Osteoblast (primary cell): ENCODE measurements around the gene NCAM1. TPM values are rescaled to one million over a fixed set of nuclear protein-coding genes. Genes with fewer than 3 reads are reported as not detected.

Source experiments
- DNase-seq: peaks from one replicate; pipeline ENCODE4 v3.0.0; 2011; ENCODE audit warnings: low spot score, mixed read lengths; ENCODE audit not compliant: insufficient read length; ENCODE audit errors: missing footprints
- H2AFZ ChIP-seq: 2 replicates; pipeline ENCODE4 v1.6.0; 2011; ENCODE audit warnings: mild to moderate bottlenecking, low read length
- H3K27ac ChIP-seq: 2 replicates; pipeline ENCODE4 v1.5.1; 2011; ENCODE audit warnings: mild to moderate bottlenecking, low read depth, low read length, moderate library complexity
- H3K27me3 ChIP-seq: 2 replicates; pipeline ENCODE4 v1.6.0; 2012; ENCODE audit warnings: mild to moderate bottlenecking, control low read depth, inconsistent platforms, low read length, moderate library complexity; ENCODE audit not compliant: insufficient read depth
- H3K36me3 ChIP-seq: 2 replicates; pipeline ENCODE4 v1.5.1; 2011; ENCODE audit warnings: mild to moderate bottlenecking, low read length, control low read depth, moderate library complexity; ENCODE audit not compliant: insufficient read depth
- H3K4me1 ChIP-seq: 2 replicates; pipeline ENCODE4 v1.5.1; 2011; ENCODE audit warnings: mild to moderate bottlenecking, low read length, control low read depth, moderate library complexity; ENCODE audit not compliant: insufficient read depth
- H3K4me2 ChIP-seq: 2 replicates; pipeline ENCODE4 v1.6.0; 2011; ENCODE audit warnings: mild to moderate bottlenecking, low read length; ENCODE audit not compliant: insufficient read depth
- H3K4me3 ChIP-seq: fragments of 200-600 bp; sonication (generic); 3 replicates; pipeline ENCODE4 v1.5.1; 2012; ENCODE audit warnings: mild to moderate bottlenecking, low read length, inconsistent platforms; ENCODE audit not compliant: insufficient read depth
- H3K79me2 ChIP-seq: 2 replicates; pipeline ENCODE4 v1.6.0; 2012; ENCODE audit warnings: mild to moderate bottlenecking, low read length, control low read depth, inconsistent platforms; ENCODE audit not compliant: insufficient read depth
- H3K9me3 ChIP-seq: 2 replicates; pipeline ENCODE4 v1.5.1; 2011; ENCODE audit warnings: low read depth, low read length, control low read depth
- H4K20me1 ChIP-seq: 2 replicates; pipeline ENCODE4 v1.6.0; 2012; ENCODE audit warnings: mild to moderate bottlenecking, low read length, control low read depth; ENCODE audit not compliant: insufficient read depth
- total RNA-seq: library from RNA; depleted of rRNA; stranded (reverse); fragments of >200 nt; gene quantifications from 2 replicates; pipeline ENCODE4 v1.2.3, GENCODE V29; 2012
- TF ChIP-seq, protein P1 (sequence below): IDR thresholded peaks from 2 replicates; pipeline ENCODE4 v1.5.1; 2011; ENCODE audit warnings: mild to moderate bottlenecking, low read depth, low read length, moderate library complexity; ENCODE audit errors: extremely low read depth

Gene NCAM1
- total RNA-seq, 1 donor, result 2.2 TPM

DNA sequence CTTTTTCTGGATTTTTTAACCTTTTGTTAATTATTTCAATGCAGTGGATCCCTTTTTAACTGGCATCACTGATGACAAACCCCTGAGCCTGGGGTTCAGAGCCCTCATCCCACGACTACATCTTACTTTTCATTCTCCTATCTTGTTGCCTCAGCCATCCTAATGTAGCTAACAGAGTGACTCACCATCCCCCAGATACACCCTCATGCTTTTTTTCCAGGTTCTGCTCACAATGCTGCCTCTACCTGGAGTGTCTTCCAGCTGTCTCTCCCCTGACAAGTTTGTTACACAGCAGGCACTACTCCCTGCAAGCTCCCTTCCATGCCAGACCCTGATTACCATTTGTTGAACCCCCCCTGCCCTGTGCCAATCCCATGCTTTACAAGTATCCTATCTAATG lies 135.4 kb downstream of the NCAM1 start:
- H2AFZ ChIP-seq, result no peak overlapping the region
- no peak for DNase-seq
- no peaks in the 10 kb centered on the region for H3K36me3 ChIP-seq
- TF ChIP-seq, protein P1, sequence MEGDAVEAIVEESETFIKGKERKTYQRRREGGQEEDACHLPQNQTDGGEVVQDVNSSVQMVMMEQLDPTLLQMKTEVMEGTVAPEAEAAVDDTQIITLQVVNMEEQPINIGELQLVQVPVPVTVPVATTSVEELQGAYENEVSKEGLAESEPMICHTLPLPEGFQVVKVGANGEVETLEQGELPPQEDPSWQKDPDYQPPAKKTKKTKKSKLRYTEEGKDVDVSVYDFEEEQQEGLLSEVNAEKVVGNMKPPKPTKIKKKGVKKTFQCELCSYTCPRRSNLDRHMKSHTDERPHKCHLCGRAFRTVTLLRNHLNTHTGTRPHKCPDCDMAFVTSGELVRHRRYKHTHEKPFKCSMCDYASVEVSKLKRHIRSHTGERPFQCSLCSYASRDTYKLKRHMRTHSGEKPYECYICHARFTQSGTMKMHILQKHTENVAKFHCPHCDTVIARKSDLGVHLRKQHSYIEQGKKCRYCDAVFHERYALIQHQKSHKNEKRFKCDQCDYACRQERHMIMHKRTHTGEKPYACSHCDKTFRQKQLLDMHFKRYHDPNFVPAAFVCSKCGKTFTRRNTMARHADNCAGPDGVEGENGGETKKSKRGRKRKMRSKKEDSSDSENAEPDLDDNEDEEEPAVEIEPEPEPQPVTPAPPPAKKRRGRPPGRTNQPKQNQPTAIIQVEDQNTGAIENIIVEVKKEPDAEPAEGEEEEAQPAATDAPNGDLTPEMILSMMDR, result no peak
- H3K27me3 ChIP-seq, result no peaks in the 10 kb centered on the region
- no peak overlapping the region for H3K27ac ChIP-seq
- no peak overlapping the region for H3K4me3 ChIP-seq
- no peaks in the 10 kb centered on the region for H3K4me1 ChIP-seq
- no peaks in the 10 kb centered on the region for H4K20me1 ChIP-seq
- no peaks in the 10 kb centered on the region for H3K9me3 ChIP-seq
- H3K4me2 ChIP-seq, result no peak overlapping the region
- H3K79me2 ChIP-seq, result no peaks in the 10 kb centered on the region

DNA sequence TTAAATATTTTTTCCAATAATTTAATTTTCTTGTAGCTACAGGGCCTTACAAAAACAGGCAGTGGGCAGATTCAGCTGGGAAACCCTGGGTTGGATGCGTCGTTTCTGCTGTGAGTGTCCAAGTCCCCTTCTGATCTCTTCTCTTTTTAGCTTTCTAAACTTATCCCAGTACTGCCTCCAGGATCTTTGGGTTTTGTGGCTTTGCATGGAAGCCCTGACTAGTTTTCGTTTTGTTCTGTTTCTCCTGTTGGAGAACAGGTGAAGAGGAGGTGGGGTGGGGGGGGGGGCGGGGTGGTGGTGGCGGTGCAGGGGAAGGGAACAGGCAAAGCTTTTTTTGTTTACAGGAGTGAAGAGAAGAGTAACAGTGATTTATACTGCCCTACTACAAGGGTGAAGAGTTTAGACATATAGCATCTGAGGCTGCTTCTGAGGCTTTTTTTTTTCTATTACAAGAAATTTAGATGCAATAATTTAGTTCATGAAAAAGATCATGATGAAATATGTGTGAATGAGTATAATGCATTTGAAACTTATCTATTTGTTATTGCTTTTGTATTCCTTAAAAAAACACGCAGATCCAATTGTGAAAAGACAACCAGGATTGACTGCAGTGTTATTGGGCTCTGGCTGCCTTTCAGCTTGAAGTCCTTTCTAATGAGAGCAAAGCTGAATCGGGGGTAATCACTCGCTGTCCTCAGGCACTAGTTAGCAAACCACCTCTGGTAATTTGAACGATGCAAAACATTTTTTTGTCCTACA lies 142.9 kb downstream of the NCAM1 start:
- Histone ChIP-seq H3K9me3 (no peaks in the 10 kb centered on the region), H3K4me1 (no peaks in the 10 kb centered on the region), H3K36me3 (no peaks in the 10 kb centered on the region), H4K20me1 (no peaks in the 10 kb centered on the region), H3K27me3 (no peaks in the 10 kb centered on the region), H3K4me3 (no peak overlapping the region), H3K27ac (no peak overlapping the region), H2AFZ (no peak overlapping the region), H3K4me2 (no peak overlapping the region), H3K79me2 (no peaks in the 10 kb centered on the region)
- DNase-seq, result no peak
- TF ChIP-seq, protein P1, result no peak

DNA sequence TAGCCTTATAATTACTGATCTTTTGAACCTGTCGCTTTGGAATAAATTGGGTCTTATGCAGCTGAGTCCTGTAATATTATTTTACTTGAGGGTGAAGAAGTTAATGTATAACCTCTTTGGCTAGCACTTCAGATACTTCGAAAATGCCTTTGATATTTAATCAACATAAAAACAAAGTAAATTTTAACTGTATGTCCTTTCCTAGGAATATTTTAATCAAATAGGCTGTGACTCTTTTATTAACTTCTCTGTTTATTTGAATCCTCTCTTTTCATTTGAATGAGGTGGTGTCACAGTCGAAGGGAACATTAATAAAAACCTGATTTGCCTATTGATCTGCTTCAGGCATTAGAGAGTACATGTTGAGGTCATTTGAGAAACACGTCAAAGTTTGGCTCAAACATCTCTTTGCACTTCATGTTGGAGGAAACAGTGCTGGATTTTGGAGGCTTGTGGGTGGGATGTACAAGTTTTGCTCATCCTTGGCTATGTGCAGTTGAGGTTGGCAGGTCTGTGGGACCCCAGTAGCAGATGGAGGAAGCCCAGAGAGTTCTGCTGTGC lies 143.6 kb downstream of the NCAM1 start:
- no peaks in the 10 kb centered on the region for H3K79me2 ChIP-seq
- no peaks in the 10 kb centered on the region for H3K36me3 ChIP-seq
- H3K4me1 ChIP-seq, result no peaks in the 10 kb centered on the region
- no peaks in the 10 kb centered on the region for H3K27me3 ChIP-seq
- no peak for DNase-seq
- TF ChIP-seq, protein P1, result no peak
- no peak overlapping the region for H3K27ac ChIP-seq
- no peaks in the 10 kb centered on the region for H3K9me3 ChIP-seq
- no peak overlapping the region for H3K4me3 ChIP-seq
- H3K4me2 ChIP-seq, result no peak overlapping the region
- no peak overlapping the region for H2AFZ ChIP-seq
- H4K20me1 ChIP-seq, result no peaks in the 10 kb centered on the region

DNA sequence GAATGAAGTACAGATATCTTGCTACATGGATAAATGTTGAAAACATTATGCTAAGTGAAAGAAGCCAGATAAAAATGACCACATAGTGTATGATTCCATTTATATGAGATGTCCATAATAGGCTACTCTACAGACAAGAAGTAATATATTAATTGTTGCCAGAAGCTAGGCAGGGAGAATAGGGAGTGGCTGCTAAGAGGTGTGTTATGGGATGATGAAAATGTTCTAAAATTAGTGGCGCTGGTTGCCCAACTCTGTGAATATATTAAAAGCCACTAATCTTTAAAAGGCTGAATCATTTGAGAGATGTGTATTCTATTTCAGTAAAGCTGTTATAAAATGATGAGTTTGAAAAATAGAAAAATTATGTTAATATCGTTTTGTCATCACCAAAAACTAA lies 144.4 kb downstream of the NCAM1 start:
- Histone ChIP-seq H3K27ac (no peak overlapping the region), H3K27me3 (no peaks in the 10 kb centered on the region), H3K9me3 (no peaks in the 10 kb centered on the region), H3K36me3 (no peaks in the 10 kb centered on the region), H3K79me2 (no peaks in the 10 kb centered on the region), H4K20me1 (no peaks in the 10 kb centered on the region), H2AFZ (no peak overlapping the region), H3K4me2 (no peak overlapping the region), H3K4me1 (no peaks in the 10 kb centered on the region), H3K4me3 (no peak overlapping the region)
- TF ChIP-seq, protein P1, result no peak
- no peak for DNase-seq
